Measurements from ENCODE around the gene PPM1H. TPM values are rescaled to one million over a fixed set of nuclear protein-coding genes. Genes with fewer than 3 reads are reported as not detected.
"Not testable (repeated sequence)": the region's sequence is repeated elsewhere in the genome, so short reads cannot be mapped to it uniquely, and the experiment has no call there.

Gene PPM1H
- total RNA-seq, 1 donor from 2014 or later: 0.49 TPM

DNA sequence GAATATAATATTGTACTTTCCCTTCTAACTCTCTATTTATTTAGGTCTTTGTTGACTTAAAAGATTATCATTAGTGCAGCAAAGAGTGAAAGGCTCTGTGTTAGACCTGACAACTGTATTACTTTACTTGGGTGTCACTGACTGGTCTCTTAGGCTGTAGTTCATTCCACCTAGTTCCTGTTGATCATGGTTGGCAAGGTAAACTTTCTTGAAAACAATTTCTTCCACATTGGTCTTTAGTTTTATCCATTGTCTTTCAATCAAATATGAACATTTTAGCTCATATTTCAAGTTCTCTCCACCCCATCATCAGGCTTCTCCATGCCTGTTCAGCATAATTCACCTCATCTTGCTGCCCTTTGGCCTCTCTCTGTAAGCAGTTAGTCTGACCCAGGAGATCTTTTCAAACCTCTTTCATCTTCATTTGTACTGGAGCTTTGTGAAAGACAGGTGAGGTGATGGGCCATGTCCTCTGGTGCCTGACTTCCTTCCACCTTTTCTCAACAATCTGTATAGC lies 32.1 kb upstream of the PPM1H start:
- Histone ChIP-seq H3K9me3 (no peaks in the 10 kb centered on the region), H3K36me3 (no peaks in the 10 kb centered on the region), H3K27me3 (no peaks in the 10 kb centered on the region), H3K27ac (no peak overlapping the region), H3K4me1 (no peaks in the 10 kb centered on the region), H3K4me3 (no peak overlapping the region)
- no peak for DNase-seq (ENCODE audit: extremely low spot score in 2 of 2)
- TF ChIP-seq POLR2A (IDR thresholded peaks at IDR 0.05) (no peak), POLR2AphosphoS5 (IDR thresholded peaks at IDR 0.05; ENCODE audit: insufficient read depth in 1 of 2, low read depth in 1 of 2) (no peak)
- TF ChIP-seq, protein P1, sequence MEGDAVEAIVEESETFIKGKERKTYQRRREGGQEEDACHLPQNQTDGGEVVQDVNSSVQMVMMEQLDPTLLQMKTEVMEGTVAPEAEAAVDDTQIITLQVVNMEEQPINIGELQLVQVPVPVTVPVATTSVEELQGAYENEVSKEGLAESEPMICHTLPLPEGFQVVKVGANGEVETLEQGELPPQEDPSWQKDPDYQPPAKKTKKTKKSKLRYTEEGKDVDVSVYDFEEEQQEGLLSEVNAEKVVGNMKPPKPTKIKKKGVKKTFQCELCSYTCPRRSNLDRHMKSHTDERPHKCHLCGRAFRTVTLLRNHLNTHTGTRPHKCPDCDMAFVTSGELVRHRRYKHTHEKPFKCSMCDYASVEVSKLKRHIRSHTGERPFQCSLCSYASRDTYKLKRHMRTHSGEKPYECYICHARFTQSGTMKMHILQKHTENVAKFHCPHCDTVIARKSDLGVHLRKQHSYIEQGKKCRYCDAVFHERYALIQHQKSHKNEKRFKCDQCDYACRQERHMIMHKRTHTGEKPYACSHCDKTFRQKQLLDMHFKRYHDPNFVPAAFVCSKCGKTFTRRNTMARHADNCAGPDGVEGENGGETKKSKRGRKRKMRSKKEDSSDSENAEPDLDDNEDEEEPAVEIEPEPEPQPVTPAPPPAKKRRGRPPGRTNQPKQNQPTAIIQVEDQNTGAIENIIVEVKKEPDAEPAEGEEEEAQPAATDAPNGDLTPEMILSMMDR (IDR thresholded peaks at IDR 0.05): no peak
- intact Hi-C loops (cut with DNase I): no loop called here

DNA sequence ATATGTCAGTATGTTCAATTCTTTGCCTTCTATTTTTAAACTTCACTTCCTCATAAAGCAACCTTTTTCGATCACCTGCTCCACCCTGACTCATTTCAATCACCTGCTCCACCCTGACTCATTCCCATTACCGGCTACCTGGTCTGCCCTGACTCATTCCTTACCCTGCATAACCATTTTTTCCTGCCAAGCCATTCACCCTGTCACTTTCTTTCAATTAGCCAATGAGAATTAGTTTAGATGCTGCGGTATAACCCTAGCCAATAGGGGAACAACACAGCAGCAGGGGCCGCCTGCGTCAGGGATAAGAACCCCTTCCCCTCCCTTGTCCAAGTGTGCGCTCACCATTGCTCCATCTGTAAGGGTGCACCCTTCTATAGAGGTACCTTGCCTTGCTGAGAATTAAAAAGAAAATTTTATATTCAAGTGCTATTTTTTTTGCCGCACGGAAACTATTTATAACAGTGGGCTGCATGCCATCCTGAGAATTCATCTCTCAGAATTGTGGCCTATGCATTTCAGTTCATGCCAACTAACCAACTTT lies 31.6 kb upstream of the PPM1H start:
- H3K27ac ChIP-seq; H3K9me3 ChIP-seq; H3K4me3 ChIP-seq; H3K27me3 ChIP-seq; H3K4me1 ChIP-seq; DNase-seq (ENCODE audit: extremely low spot score in 2 of 2); intact Hi-C loops (cut with DNase I); H3K36me3 ChIP-seq: not testable (repeated sequence)

DNA sequence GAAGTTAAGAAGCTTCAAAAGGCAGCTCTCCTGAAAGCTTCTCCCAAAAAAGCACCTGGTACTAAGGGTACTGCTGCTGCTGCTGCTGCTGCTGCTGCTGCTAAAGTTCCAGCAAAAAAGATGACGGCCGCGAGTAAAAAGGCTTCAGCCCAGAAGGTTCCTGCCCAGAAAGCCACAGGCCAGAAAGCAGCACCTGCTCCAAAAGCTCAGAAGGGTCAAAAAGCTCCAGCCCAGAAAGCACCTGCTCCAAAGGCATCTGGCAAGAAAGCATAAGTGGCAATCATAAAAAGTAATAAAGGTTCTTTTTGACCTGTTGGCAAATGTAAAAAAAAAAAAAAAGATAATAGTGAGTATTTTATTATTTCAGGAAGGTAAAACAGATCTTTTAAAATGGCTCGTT lies 30.8 kb upstream of the PPM1H start:
- intact Hi-C loops (cut with DNase I); H3K27me3 ChIP-seq; H3K9me3 ChIP-seq; H3K4me3 ChIP-seq; H3K4me1 ChIP-seq; H3K27ac ChIP-seq; DNase-seq (ENCODE audit: extremely low spot score in 2 of 2); H3K36me3 ChIP-seq: not testable (repeated sequence)

DNA sequence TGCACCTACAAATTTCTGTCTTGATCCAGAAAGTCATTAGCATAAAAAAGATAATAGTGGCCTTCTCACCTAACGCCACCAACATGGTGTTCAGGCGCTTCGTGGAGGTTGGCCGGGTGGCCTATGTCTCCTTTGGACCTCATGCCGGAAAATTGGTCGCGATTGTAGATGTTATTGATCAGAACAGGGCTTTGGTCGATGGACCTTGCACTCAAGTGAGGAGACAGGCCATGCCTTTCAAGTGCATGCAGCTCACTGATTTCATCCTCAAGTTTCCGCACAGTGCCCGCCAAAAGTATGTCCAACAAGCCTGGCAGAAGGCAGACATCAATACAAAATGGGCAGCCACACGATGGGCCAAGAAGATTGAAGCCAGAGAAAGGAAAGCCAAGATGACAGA lies 30.3 kb upstream of the PPM1H start:
- H3K4me1 ChIP-seq; H3K9me3 ChIP-seq; H3K4me3 ChIP-seq; H3K27me3 ChIP-seq; intact Hi-C loops (cut with DNase I); H3K27ac ChIP-seq; H3K36me3 ChIP-seq; DNase-seq (ENCODE audit: extremely low spot score in 2 of 2): not testable (repeated sequence)

DNA sequence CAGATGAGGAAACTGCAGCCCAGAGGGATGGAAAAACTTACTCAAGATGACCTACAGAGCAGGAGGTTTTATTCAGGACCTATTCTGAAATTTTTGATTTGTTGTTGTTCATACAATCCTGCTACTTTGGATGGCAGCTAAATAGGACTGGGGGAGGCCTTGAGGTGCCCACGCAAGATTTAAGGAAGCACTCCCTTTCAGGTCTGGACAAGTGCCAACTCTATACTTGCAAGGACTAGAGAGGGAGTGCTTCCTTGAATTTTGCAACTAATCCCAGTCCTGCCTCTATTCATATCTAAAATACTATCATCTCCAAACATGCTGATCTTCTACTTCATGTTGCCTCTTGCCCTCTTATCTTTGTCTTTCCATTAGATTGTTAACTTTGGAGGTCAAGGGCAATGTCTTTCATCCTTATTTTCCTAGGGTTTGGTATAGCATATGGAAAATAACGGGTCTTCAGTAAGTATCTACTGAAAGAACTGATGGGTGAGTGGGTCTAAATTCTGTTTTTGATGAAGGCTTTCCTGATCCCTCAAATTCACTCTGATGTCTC lies 28.6 kb upstream of the PPM1H start:
- no peaks in the 10 kb centered on the region for H3K27me3 ChIP-seq
- TF ChIP-seq, protein P1 (IDR thresholded peaks at IDR 0.05): no peak
- no peak for TF ChIP-seq POLR2AphosphoS5 (IDR thresholded peaks at IDR 0.05; ENCODE audit: insufficient read depth in 1 of 2, low read depth in 1 of 2)
- no peak for TF ChIP-seq POLR2A (IDR thresholded peaks at IDR 0.05)
- intact Hi-C loops (cut with DNase I): no loop called here
- H3K36me3 ChIP-seq: no peaks in the 10 kb centered on the region
- H3K4me3 ChIP-seq: no peak overlapping the region
- H3K27ac ChIP-seq: no peak overlapping the region
- DNase-seq (ENCODE audit: extremely low spot score in 2 of 2): no peak
- no peaks in the 10 kb centered on the region for H3K9me3 ChIP-seq
- no peaks in the 10 kb centered on the region for H3K4me1 ChIP-seq

DNA sequence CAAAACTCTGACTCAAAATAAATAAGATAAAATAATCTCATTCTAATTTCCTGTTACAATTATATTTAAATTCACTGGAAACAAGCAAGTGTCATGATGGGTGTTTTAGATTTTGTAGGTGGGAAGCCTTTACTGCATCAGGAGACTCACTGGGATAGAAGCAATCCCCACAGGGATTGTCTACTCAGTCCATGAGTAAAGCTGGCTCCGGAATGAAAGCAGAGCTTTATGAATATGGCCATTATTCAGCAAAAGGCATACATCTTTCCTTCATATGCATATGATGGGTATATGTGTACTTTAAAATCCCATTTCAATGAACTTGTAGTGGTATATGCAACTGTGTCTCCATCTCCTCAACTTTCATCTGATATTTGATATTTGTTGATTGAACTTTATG lies 25.4 kb upstream of the PPM1H start:
- no peaks in the 10 kb centered on the region for H3K36me3 ChIP-seq
- H3K9me3 ChIP-seq: no peaks in the 10 kb centered on the region
- no peaks in the 10 kb centered on the region for H3K27me3 ChIP-seq
- no peaks in the 10 kb centered on the region for H3K4me1 ChIP-seq
- TF ChIP-seq POLR2A (IDR thresholded peaks at IDR 0.05): no peak
- no peak for TF ChIP-seq POLR2AphosphoS5 (IDR thresholded peaks at IDR 0.05; ENCODE audit: insufficient read depth in 1 of 2, low read depth in 1 of 2)
- TF ChIP-seq, protein P1 (IDR thresholded peaks at IDR 0.05): no peak
- DNase-seq (ENCODE audit: extremely low spot score in 2 of 2): no peak
- H3K27ac ChIP-seq: no peak overlapping the region
- H3K4me3 ChIP-seq: no peak overlapping the region
- intact Hi-C loops (cut with DNase I): no loop called here

Data from vagina (tissue), 2 donors.